Gastroesophageal sphincter (tissue), 3 donors: ENCODE measurements around the gene ADAM12.

Source experiments
- CTCF ChIP-seq, 4 experiments: fragments of 200-600 bp in 2 of 4; fragments of 450-650 bp in 2 of 4; sonication (generic) in 1 of 4; IDR thresholded peaks; one replicate each; pipeline ENCODE4 v1.5.1; 2017 to 2019; ENCODE audit warnings: antibody characterized with exemption in 4 of 4, mild to moderate bottlenecking in 2 of 4, moderate library complexity in 2 of 4
- POLR2A ChIP-seq, 2 donors: fragments of 450-650 bp; IDR thresholded peaks; one replicate each; pipeline ENCODE4 v1.6.1; 2017; ENCODE audit warnings: antibody characterized with exemption in 2 of 2, mild to moderate bottlenecking in 2 of 2, moderate library complexity in 1 of 2
- POLR2AphosphoS5 ChIP-seq: sonication (generic); formaldehyde crosslinking; IDR thresholded peaks from one replicate; pipeline ENCODE4 v1.6.1; 2017; ENCODE audit warnings: antibody characterized with exemption

GRCh38 chr10:126331101-126331500 lies 57.2 kb downstream of the ADAM12 start:
- TF ChIP-seq POLR2A (IDR thresholded peaks at IDR 0.05) (no peak), CTCF (IDR thresholded peaks at IDR 0.05) (no peak), POLR2AphosphoS5 (no peak)
